ENCODE data around the gene MOXD1.

The MOXD1 gene

DNA sequence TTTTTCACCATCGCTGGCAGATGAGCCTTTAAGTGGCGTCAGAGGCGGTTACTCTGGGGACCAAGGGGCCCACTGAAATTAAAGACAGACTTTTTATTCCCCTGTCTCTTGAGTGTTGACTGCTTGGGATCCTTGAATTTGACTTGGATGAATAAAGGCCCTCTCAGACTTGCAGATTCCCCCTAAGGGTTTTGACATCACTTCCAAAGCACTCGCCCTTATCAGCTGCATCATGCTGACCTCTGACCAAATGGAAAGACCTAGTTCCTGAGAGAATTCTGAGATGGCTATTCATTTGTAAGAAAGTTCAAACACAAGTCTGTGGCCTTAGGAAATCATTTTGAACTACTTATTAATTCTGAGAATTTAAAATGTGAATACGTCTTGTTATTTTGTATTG lies 13.5 kb upstream of the MOXD1 start:
- Histone ChIP-seq H3K79me2 (ENCODE audit: insufficient read depth, low read length) (no peaks in the 10 kb centered on the region), H4K20me1 (ENCODE audit: insufficient read depth, low read length) (no peaks in the 10 kb centered on the region), H3K27ac (ENCODE audit: low read depth, low read length, poor library complexity, severe bottlenecking) (no peak overlapping the region), H3K9me3 (ENCODE audit: low read length) (peaks cover 15% of the 10 kb centered on the region; the same call in 1 of the 2 replicates), H3K4me1 (ENCODE audit: insufficient read depth, low read length, severe bottlenecking) (no peaks in the 10 kb centered on the region), H2AFZ (ENCODE audit: low read length) (no peak overlapping the region), H3K36me3 (ENCODE audit: insufficient read depth, low read length) (no peaks in the 10 kb centered on the region; the same call in 1 of the 2 replicates), H3K4me2 (ENCODE audit: low read length) (no peak overlapping the region), H3F3A (ENCODE audit: insufficient read depth, low read length) (no peaks in the 10 kb centered on the region), H3K4me3 (ENCODE audit: low read depth, low read length, poor library complexity, severe bottlenecking) (no peak overlapping the region), H3K27me3 (ENCODE audit: insufficient read depth, low read length) (no peaks in the 10 kb centered on the region; the same call in 1 of the 2 replicates), H3K9me2 (ENCODE audit: low read depth, low read length) (no peaks in the 10 kb centered on the region), H3K9ac (ENCODE audit: low read length) (no peak overlapping the region)
- TF ChIP-seq, protein P1, sequence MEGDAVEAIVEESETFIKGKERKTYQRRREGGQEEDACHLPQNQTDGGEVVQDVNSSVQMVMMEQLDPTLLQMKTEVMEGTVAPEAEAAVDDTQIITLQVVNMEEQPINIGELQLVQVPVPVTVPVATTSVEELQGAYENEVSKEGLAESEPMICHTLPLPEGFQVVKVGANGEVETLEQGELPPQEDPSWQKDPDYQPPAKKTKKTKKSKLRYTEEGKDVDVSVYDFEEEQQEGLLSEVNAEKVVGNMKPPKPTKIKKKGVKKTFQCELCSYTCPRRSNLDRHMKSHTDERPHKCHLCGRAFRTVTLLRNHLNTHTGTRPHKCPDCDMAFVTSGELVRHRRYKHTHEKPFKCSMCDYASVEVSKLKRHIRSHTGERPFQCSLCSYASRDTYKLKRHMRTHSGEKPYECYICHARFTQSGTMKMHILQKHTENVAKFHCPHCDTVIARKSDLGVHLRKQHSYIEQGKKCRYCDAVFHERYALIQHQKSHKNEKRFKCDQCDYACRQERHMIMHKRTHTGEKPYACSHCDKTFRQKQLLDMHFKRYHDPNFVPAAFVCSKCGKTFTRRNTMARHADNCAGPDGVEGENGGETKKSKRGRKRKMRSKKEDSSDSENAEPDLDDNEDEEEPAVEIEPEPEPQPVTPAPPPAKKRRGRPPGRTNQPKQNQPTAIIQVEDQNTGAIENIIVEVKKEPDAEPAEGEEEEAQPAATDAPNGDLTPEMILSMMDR (IDR thresholded peaks at IDR 0.05; ENCODE audit: low read length): no peak
- TF ChIP-seq EZH2 (IDR thresholded peaks at IDR 0.05; ENCODE audit: borderline replicate concordance, low read length): no peak

DNA sequence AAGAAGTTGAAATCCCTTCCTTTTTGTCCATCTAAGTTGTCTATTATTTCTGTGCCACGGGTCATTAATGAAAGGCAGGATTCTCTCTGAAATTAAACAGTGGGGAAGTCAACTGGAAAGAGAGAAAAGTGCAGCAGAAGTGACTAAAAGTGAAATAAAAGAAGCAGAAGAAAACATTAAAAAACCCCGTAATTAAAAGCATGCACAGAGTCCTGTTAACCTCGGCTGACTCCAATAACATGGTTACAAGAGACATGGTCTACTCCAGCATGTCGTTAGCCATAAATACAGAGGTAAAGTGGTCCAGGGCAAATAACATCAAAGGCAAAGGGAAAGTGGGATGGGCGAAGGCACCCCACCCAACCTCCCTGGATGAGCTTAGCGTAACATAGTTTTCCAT lies 13.0 kb upstream of the MOXD1 start:
- H3F3A ChIP-seq (ENCODE audit: insufficient read depth, low read length): no peaks in the 10 kb centered on the region
- TF ChIP-seq, protein P1 (IDR thresholded peaks at IDR 0.05; ENCODE audit: low read length): no peak
- TF ChIP-seq EZH2 (IDR thresholded peaks at IDR 0.05; ENCODE audit: borderline replicate concordance, low read length): no peak
- no peaks in the 10 kb centered on the region for H3K79me2 ChIP-seq (ENCODE audit: insufficient read depth, low read length)
- no peak overlapping the region for H3K4me2 ChIP-seq (ENCODE audit: low read length)
- H4K20me1 ChIP-seq (ENCODE audit: insufficient read depth, low read length): no peaks in the 10 kb centered on the region
- no peak overlapping the region for H3K27ac ChIP-seq (ENCODE audit: low read depth, low read length, poor library complexity, severe bottlenecking)
- H3K36me3 ChIP-seq (ENCODE audit: insufficient read depth, low read length): no peaks in the 10 kb centered on the region; the same call in 1 of the 2 replicates
- H3K4me3 ChIP-seq (ENCODE audit: low read depth, low read length, poor library complexity, severe bottlenecking): no peak overlapping the region
- H3K9me2 ChIP-seq (ENCODE audit: low read depth, low read length): no peaks in the 10 kb centered on the region
- no peak overlapping the region for H2AFZ ChIP-seq (ENCODE audit: low read length)
- no peaks in the 10 kb centered on the region; the same call in 1 of the 2 replicates for H3K27me3 ChIP-seq (ENCODE audit: insufficient read depth, low read length)
- no peaks in the 10 kb centered on the region for H3K4me1 ChIP-seq (ENCODE audit: insufficient read depth, low read length, severe bottlenecking)
- H3K9me3 ChIP-seq (ENCODE audit: low read length): peaks cover 15% of the 10 kb centered on the region; the same call in 1 of the 2 replicates
- no peak overlapping the region for H3K9ac ChIP-seq (ENCODE audit: low read length)

DNA sequence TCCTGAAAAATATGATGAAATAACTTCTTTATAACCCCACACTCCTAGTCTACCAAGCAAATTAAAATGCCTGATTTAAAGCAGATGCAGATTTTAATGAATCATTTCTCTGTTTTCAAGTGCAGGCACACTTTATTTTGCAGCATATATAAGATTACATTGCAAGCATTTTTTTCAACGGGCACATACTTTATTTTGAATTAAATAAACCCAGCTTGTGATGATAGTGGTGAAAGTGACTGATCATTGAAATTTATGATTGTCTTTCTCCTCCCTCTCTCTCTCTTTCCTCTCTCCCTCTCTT lies 12.2 kb upstream of the MOXD1 start:
- Histone ChIP-seq H4K20me1 (ENCODE audit: insufficient read depth, low read length) (no peaks in the 10 kb centered on the region), H3K4me1 (ENCODE audit: insufficient read depth, low read length, severe bottlenecking) (no peaks in the 10 kb centered on the region), H3F3A (ENCODE audit: insufficient read depth, low read length) (no peaks in the 10 kb centered on the region), H3K4me2 (ENCODE audit: low read length) (no peak overlapping the region), H2AFZ (ENCODE audit: low read length) (no peak overlapping the region), H3K9me3 (ENCODE audit: low read length) (peaks cover 12% of the 10 kb centered on the region; the same call in 1 of the 2 replicates), H3K4me3 (ENCODE audit: low read depth, low read length, poor library complexity, severe bottlenecking) (no peak overlapping the region), H3K36me3 (ENCODE audit: insufficient read depth, low read length) (no peaks in the 10 kb centered on the region; the same call in 1 of the 2 replicates), H3K9ac (ENCODE audit: low read length) (no peak overlapping the region), H3K27ac (ENCODE audit: low read depth, low read length, poor library complexity, severe bottlenecking) (no peak overlapping the region), H3K9me2 (ENCODE audit: low read depth, low read length) (no peaks in the 10 kb centered on the region), H3K79me2 (ENCODE audit: insufficient read depth, low read length) (no peaks in the 10 kb centered on the region), H3K27me3 (ENCODE audit: insufficient read depth, low read length) (no peaks in the 10 kb centered on the region; the same call in 1 of the 2 replicates)
- no peak for TF ChIP-seq EZH2 (IDR thresholded peaks at IDR 0.05; ENCODE audit: borderline replicate concordance, low read length)
- TF ChIP-seq, protein P1 (IDR thresholded peaks at IDR 0.05; ENCODE audit: low read length): no peak

All from OCI-LY1 (cell line).